Measurements from ENCODE around the gene ACSM6. TPM values are rescaled to one million over a fixed set of nuclear protein-coding genes. Genes with fewer than 3 reads are reported as not detected.

Gene ACSM6
- total RNA-seq, 6 experiments from 2014 or later = 0.12 TPM; not detected in 5

DNA sequence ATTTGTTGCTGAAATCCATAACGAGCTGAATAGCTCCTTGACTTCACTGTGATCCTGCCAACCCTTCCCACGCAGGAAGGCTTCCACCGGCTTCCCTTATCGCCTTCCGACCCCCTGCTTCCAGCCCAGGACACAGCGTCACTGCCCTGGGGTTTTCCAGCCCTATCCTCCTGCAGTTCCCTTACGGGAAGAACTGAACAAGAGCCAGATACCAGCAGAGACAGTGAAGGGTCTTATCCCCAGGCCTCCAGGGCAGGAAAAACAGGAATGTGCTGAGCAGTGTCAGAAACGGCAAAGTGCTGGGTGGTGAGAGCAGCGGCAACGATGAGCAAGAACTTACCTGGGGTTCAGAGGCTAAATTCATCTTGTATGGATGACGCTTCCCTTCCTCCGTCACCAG lies 74.4 kb downstream of the ACSM6 start:
- ATAC-seq = peak; percentile 67 to 79 (median 69)
- Histone ChIP-seq H3K4me1 (peaks cover 0 to 19% (median 6%) of the 10 kb centered on the region in 4 donors), H3K27me3 (no peaks in the 10 kb centered on the region), H3K36me3 (peaks cover 0 to 8% (median 1%) of the 10 kb centered on the region in 4 donors), H3K9me3 (no peaks in the 10 kb centered on the region), H3K4me3 (no peak overlapping the region), H3K27ac (peak overlapping the region; percentile 6 to 72 (median 34))
- TF ChIP-seq, protein P1, sequence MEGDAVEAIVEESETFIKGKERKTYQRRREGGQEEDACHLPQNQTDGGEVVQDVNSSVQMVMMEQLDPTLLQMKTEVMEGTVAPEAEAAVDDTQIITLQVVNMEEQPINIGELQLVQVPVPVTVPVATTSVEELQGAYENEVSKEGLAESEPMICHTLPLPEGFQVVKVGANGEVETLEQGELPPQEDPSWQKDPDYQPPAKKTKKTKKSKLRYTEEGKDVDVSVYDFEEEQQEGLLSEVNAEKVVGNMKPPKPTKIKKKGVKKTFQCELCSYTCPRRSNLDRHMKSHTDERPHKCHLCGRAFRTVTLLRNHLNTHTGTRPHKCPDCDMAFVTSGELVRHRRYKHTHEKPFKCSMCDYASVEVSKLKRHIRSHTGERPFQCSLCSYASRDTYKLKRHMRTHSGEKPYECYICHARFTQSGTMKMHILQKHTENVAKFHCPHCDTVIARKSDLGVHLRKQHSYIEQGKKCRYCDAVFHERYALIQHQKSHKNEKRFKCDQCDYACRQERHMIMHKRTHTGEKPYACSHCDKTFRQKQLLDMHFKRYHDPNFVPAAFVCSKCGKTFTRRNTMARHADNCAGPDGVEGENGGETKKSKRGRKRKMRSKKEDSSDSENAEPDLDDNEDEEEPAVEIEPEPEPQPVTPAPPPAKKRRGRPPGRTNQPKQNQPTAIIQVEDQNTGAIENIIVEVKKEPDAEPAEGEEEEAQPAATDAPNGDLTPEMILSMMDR (IDR thresholded peaks at IDR 0.05) = no peak
- TF ChIP-seq POLR2A (IDR thresholded peaks at IDR 0.05) = no peak
- DNase-seq = peak in 1 of 3 donors; percentile 72
- intact Hi-C loops (cut with DNase I) = no loop called here
- WGBS (ENCODE audit: insufficient coverage, low coverage, low lambda C conversion rate, missing lambda C conversion rate) = 60% methylated on average over 12 of the region's 12 CpGs

DNA sequence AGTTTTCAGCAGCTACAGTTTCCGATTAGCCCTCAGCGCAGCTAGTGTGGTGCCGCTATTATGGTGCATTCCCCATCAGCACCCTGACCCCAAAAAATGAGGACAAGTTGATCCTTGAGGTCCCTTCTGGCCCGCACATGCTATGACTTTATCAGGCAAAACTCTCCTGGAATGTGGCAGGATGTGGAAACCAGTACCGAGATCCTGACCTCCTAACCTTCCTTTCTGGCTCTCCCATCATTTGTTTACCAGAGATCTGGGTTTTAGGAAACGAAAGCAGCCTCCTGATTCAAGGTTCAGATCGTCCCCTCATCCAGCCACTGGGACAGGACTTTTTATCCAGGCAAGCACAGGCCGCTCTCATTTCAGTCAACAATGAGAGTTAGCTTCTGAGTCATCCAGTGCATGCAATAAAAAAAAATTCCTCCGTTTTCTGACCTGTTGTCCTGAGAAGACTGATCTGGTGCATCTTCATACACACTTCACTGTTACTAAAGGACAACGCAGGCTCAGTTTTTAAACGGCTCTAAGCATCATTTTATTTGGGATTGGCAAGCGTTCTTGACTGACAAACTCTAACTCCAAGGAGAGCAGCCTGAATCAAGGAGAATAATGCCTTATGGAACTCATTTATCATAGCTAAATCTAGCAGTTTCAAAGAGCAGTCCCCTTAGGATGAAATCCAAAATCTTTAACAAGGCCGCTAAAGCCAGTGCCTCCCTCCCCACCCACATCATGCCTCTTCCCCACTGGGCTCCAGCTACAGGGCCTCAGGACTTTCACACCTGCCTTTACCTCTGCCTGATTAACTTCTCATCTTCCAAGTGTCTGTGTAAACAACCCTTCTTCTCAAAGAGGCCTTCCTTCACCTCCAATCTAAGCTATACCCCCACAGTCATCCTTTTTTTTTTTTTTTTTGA lies 79.6 kb downstream of the ACSM6 start:
- DNase-seq = peak in 2 of 3 donors; percentile 53 to 80
- WGBS (ENCODE audit: insufficient coverage, low coverage, low lambda C conversion rate, missing lambda C conversion rate) = 18% methylated on average over 9 of the region's 13 CpGs
- peak; percentile 85 to 94 (median 92) for ATAC-seq
- no peaks in the 10 kb centered on the region for H3K36me3 ChIP-seq
- intact Hi-C loops (cut with DNase I) = no loop called here
- no peak overlapping the region for H3K4me3 ChIP-seq
- TF ChIP-seq POLR2A (IDR thresholded peaks at IDR 0.05) = peak; percentile 25
- TF ChIP-seq, protein P1 (IDR thresholded peaks at IDR 0.05) = peak in 1 of 4 donors; percentile 7
- no peaks in the 10 kb centered on the region for H3K9me3 ChIP-seq
- H3K4me1 ChIP-seq = peaks cover 0 to 68% (median 16%) of the 10 kb centered on the region in 4 donors
- no peaks in the 10 kb centered on the region for H3K27me3 ChIP-seq
- peak overlapping the region; percentile 76 to 92 (median 85) for H3K27ac ChIP-seq

DNA sequence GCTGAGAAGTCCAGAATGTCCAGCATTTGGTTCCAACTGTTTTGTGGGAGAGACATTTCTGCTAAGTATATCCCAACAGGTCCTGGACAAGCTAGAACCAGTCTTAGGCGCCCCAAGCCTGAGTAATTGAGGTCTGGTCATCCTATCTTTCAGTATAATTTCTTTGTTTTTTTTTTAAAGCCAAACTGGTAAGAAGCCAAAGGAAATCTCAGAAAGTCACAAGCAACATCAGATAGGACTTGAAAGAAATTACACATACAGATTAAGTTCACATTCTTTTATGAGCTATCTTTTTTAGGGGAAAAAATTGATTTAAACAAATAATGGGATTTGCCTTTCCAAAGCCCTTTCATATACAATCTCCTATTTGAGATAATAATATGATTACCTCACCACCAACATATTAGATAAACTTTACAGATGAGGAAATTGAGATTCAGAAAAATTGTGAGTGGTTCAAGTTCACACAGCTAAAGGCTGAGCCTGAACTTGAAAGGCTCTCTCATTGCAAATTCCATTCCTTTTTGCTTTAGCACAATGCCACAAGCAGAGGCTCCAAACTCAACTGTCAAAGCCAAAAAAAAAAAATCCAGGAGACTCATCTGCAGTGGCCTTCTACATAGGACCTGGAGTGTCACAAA lies 81.8 kb downstream of the ACSM6 start:
- peaks cover 0 to 80% (median 22%) of the 10 kb centered on the region in 4 donors for H3K4me1 ChIP-seq
- intact Hi-C loops (cut with DNase I) = no loop called here
- H3K4me3 ChIP-seq = no peak overlapping the region
- 33% methylated on average over 1 of the region's 1 CpG for WGBS (ENCODE audit: insufficient coverage, low coverage, low lambda C conversion rate, missing lambda C conversion rate)
- H3K27ac ChIP-seq = peak overlapping the region; percentile 61 to 92 (median 85)
- H3K36me3 ChIP-seq = no peaks in the 10 kb centered on the region
- DNase-seq (no peak), ATAC-seq (no peak)
- TF ChIP-seq, protein P1 (IDR thresholded peaks at IDR 0.05) = no peak
- TF ChIP-seq POLR2A (IDR thresholded peaks at IDR 0.05) = no peak
- no peaks in the 10 kb centered on the region for H3K9me3 ChIP-seq
- H3K27me3 ChIP-seq = no peaks in the 10 kb centered on the region

DNA sequence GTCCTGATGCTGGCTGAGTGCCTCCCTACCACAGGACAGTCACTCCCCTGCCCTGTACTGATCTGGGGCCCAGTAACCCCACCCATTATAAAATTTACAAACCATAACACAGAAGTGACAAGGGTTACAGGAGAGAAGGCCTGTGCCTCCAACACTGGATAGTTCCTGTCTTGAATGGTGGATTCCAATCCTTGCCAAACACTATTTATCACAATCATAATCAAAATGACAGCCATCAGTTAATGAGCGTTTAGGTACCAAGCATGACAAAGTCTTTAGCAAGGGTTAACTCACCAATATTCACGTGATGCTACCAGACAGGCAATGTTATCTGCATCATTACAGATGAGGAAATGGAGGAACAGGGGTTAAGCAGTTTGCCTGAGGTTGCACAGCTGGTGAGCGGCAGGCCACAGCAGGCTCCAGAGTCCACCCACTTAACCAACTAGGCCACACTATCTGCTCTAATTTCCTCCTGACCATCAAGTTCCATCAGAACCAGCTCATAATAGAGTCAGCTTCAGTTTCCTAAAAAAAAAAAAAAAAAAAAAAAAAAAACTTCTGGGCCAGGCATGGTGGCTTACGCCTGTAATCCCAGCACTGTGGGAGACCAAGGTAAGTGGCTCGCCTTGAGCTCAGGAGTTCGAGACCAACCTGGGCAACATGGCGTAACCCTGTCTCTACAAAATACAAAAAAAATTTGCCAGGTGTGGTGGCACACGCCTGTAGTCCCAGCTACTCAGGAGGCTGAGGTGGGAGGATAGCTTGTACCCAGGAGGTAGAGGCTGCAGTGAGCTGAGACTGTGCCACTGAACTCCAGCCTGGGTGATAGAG lies 82.5 kb downstream of the ACSM6 start:
- Histone ChIP-seq H3K4me1 (peaks cover 0 to 87% (median 26%) of the 10 kb centered on the region in 4 donors), H3K4me3 (no peak overlapping the region), H3K9me3 (no peaks in the 10 kb centered on the region), H3K27ac (peak overlapping the region; percentile 61 to 92 (median 85)), H3K36me3 (no peaks in the 10 kb centered on the region), H3K27me3 (no peaks in the 10 kb centered on the region)
- intact Hi-C loops (cut with DNase I) = no loop called here
- 71% methylated on average over 8 of the region's 8 CpGs for WGBS (ENCODE audit: insufficient coverage, low coverage, low lambda C conversion rate, missing lambda C conversion rate)
- no peak for DNase-seq
- peak in 2 of 4 donors; percentile 5 to 14 for ATAC-seq
- TF ChIP-seq, protein P1 (IDR thresholded peaks at IDR 0.05) = no peak
- no peak for TF ChIP-seq POLR2A (IDR thresholded peaks at IDR 0.05)

Measured in right lobe of liver (tissue), 6 donors.